Measurements from ENCODE around the gene KLK8. TPM values are rescaled to one million over a fixed set of nuclear protein-coding genes. Genes with fewer than 3 reads are reported as not detected.

The KLK8 gene
- total RNA-seq, 2 experiments from 2014 or later = not detected

- peaks cover 57% of the 10 kb centered on the region for H3K27me3 Mint-ChIP-seq (ENCODE audit: low read depth)
- intact Hi-C loops (cut with micrococcal nuclease) = loop anchor here (10.0 kb wide), 1 partner anchor 89 kb away; no protein-coding TSS in a partner anchor
- CTCF ChIA-PET = no interaction called here
- H3K4me3 Mint-ChIP-seq = no peak overlapping the region
- H3K9me3 Mint-ChIP-seq = no peaks in the 10 kb centered on the region
- H3K36me3 Mint-ChIP-seq (ENCODE audit: low read depth) = no peaks in the 10 kb centered on the region
- DNase-seq = no peak
- no peak overlapping the region for H3K27ac Mint-ChIP-seq
- peaks cover 13% of the 10 kb centered on the region for H3K4me1 Mint-ChIP-seq (ENCODE audit: low read depth)
Measured at GRCh38 chr19:51014242-51014641, 12.8 kb upstream of the KLK8 start.

DNA sequence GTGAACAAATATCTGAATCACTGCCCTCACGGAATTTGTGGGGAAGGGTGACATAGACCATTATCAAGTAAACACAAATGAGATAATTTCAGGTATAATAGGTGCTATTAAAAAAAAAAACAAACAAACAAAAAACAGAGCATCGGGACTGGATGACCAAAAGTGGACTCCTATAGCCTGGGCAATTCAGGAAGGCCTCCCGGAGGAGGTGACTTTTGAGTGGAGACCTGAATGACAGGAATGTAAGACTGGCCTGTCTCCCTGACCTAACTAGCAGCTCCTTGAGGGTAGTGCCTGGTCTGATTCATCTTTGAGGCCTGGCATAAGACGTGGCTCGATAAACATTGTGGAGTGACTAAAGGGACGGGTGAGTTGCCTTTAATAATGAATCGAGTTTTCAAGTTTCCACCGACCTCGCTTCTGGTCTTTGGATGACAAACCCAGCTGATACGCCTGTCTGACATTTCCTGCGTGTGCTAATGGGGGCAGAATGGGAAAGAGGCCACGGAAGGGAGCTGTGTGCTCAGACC lies 11.3 kb upstream of the KLK8 start:
- no peak overlapping the region for H3K27ac Mint-ChIP-seq
- peaks cover 7% of the 10 kb centered on the region for H3K4me1 Mint-ChIP-seq (ENCODE audit: low read depth)
- H3K27me3 Mint-ChIP-seq (ENCODE audit: low read depth) = peaks cover 52% of the 10 kb centered on the region
- H3K9me3 Mint-ChIP-seq = no peaks in the 10 kb centered on the region
- CTCF ChIA-PET = interaction anchor here (1.0 kb wide), 2 partner anchors 54 to 146 kb away, joined by 3 to 4 read pairs; no protein-coding TSS in a partner anchor
- DNase-seq = no peak
- no peak overlapping the region for H3K4me3 Mint-ChIP-seq
- H3K36me3 Mint-ChIP-seq (ENCODE audit: low read depth) = no peaks in the 10 kb centered on the region
- intact Hi-C loops (cut with micrococcal nuclease) = loop anchor here (10.0 kb wide), 1 partner anchor 88 kb away; no protein-coding TSS in a partner anchor

GRCh38 chr19:51010066-51010795 lies 8.8 kb upstream of the KLK8 start:
- H3K9me3 Mint-ChIP-seq = no peaks in the 10 kb centered on the region
- H3K4me3 Mint-ChIP-seq = no peak overlapping the region
- H3K36me3 Mint-ChIP-seq (ENCODE audit: low read depth) = no peaks in the 10 kb centered on the region
- no peak for DNase-seq
- no peaks in the 10 kb centered on the region for H3K4me1 Mint-ChIP-seq (ENCODE audit: low read depth)
- H3K27ac Mint-ChIP-seq = no peak overlapping the region
- intact Hi-C loops (cut with micrococcal nuclease) = loop anchor here (10.0 kb wide), 1 partner anchor 85 kb away; no protein-coding TSS in a partner anchor
- peaks cover 36% of the 10 kb centered on the region for H3K27me3 Mint-ChIP-seq (ENCODE audit: low read depth)
- CTCF ChIA-PET = no interaction called here

DNA sequence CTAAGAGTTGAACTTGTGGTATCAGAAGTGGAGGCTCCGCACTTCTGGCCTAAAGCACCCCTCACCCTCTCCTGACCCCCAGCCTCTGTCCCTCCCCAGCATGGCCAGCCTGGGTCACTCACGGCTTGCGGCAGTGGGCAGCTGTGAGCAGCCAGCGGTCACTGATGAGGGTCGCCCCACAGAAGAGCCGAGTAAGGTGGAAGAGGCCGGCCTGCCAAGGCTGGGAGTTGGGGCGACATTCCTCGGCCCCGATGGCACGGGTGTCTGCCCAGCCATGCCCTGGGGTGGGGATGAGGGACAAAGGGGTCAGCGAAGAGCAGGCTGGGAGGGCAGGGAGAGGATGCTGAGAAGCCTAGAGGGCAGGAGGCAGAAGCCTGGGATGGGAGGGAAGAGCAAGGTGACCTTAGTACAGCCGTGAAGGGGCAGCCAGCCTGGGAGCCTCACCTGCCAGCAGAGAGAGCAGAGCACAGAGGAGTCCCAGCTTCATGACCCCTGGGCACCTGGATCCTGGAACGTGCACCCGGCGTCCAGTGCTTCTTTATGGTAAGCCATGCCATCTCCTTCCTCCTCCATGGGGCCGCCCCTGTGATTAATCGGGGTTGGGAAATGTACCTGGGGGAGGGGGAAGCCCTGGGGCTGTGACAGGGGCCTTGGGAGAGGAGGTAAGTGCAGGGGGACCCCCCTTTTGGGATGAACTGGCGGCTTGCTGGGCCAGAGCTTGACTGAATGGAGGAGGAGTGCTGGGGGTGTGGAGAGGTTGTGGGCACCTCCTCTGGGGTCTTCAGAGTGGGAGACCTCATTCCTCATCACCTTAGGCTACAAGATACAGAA lies 7.9 kb upstream of the KLK8 start:
- Mint-ChIP-seq H3K4me1 (ENCODE audit: low read depth) (no peaks in the 10 kb centered on the region), H3K4me3 (no peak overlapping the region), H3K27me3 (ENCODE audit: low read depth) (peaks cover 30% of the 10 kb centered on the region), H3K27ac (no peak overlapping the region), H3K9me3 (no peaks in the 10 kb centered on the region), H3K36me3 (ENCODE audit: low read depth) (no peaks in the 10 kb centered on the region)
- CTCF ChIA-PET = no interaction called here
- intact Hi-C loops (cut with micrococcal nuclease) = no loop called here
- DNase-seq = no peak

- H3K9me3 Mint-ChIP-seq = no peaks in the 10 kb centered on the region
- no peaks in the 10 kb centered on the region for H3K4me1 Mint-ChIP-seq (ENCODE audit: low read depth)
- no peak overlapping the region for H3K4me3 Mint-ChIP-seq
- CTCF ChIA-PET = no interaction called here
- DNase-seq = no peak
- intact Hi-C loops (cut with micrococcal nuclease) = no loop called here
- peaks cover 24% of the 10 kb centered on the region for H3K27me3 Mint-ChIP-seq (ENCODE audit: low read depth)
- H3K36me3 Mint-ChIP-seq (ENCODE audit: low read depth) = no peaks in the 10 kb centered on the region
- H3K27ac Mint-ChIP-seq = no peak overlapping the region
Measured at GRCh38 chr19:51007488-51007887, 6.1 kb upstream of the KLK8 start.

DNA sequence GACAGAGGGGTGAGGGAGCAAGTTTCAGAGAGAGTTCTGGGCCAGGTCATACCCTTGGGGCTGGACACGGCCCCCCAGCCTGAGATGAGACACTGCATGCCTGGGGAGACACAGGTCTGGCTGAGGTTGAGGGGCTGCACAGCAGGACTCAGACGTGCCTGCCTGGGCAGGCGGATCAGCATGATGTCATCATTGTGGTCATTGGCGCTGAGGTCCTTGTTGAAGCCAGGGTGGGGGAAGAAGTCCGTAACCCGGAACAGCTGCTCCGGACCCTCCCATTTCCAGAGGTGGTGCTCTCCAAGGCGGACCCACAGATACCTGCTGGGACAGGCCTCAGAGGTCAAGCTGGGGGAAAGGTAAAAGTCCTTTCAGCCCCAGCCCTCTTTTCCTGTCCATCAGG lies 5.0 kb upstream of the KLK8 start:
- Mint-ChIP-seq H3K36me3 (ENCODE audit: low read depth) (no peaks in the 10 kb centered on the region), H3K4me1 (ENCODE audit: low read depth) (no peaks in the 10 kb centered on the region), H3K9me3 (no peaks in the 10 kb centered on the region), H3K27me3 (ENCODE audit: low read depth) (peaks cover 32% of the 10 kb centered on the region), H3K4me3 (no peak overlapping the region), H3K27ac (no peak overlapping the region)
- intact Hi-C loops (cut with micrococcal nuclease) = no loop called here
- no peak for DNase-seq
- CTCF ChIA-PET = no interaction called here

- H3K36me3 Mint-ChIP-seq (ENCODE audit: low read depth) = no peaks in the 10 kb centered on the region
- H3K4me1 Mint-ChIP-seq (ENCODE audit: low read depth) = no peaks in the 10 kb centered on the region
- no peak for DNase-seq
- peaks cover 32% of the 10 kb centered on the region for H3K27me3 Mint-ChIP-seq (ENCODE audit: low read depth)
- CTCF ChIA-PET = no interaction called here
- H3K4me3 Mint-ChIP-seq = no peak overlapping the region
- intact Hi-C loops (cut with micrococcal nuclease) = no loop called here
- H3K27ac Mint-ChIP-seq = no peak overlapping the region
- H3K9me3 Mint-ChIP-seq = no peaks in the 10 kb centered on the region
Measured at GRCh38 chr19:51005248-51005647, 3.8 kb upstream of the KLK8 start.

- CTCF ChIA-PET = no interaction called here
- no peaks in the 10 kb centered on the region for H3K36me3 Mint-ChIP-seq (ENCODE audit: low read depth)
- peaks cover 38% of the 10 kb centered on the region for H3K27me3 Mint-ChIP-seq (ENCODE audit: low read depth)
- intact Hi-C loops (cut with micrococcal nuclease) = no loop called here
- no peak overlapping the region for H3K27ac Mint-ChIP-seq
- no peak for DNase-seq
- H3K4me3 Mint-ChIP-seq = no peak overlapping the region
- no peaks in the 10 kb centered on the region for H3K9me3 Mint-ChIP-seq
- no peaks in the 10 kb centered on the region for H3K4me1 Mint-ChIP-seq (ENCODE audit: low read depth)
Measured at GRCh38 chr19:51003316-51003715, 1.9 kb upstream of the KLK8 start.

DNA sequence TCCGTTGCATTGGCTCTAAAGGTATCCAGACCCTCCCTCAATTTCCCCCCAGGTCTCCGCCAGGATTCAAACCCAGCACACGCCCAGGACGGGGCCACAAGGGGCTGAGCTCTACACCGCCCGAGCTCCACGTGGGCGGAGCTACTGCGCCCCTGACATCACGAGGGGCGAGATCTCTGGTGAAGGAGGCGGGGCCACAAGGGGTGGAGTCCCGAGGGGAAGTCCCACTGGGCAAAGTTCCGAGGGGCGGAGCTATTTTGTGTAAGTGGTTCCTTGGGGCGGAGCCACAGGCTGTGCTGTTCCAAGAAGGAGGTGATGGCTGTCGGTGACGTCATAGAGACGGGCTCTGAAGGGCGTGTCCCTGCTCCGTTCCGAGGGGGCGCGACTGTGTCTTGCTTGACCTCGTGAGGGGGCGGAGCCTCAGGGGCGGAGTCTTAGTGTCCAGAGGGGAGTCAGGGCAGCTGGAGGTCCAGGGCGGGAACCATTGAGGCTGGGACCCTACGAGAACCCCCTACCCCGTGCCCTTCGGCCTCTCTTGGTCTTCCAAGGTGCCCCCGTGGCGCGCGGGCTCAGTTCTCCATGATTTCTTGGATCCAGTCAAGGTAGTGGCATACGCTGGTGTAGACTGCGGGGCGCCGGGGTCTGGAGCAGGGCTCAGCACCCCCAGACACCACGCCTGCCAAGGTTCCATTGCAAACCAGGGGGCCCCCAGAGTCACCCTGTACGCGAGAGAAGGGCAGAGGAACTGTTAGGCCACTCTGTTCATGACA lies 1.3 kb upstream of the KLK8 start:
- Mint-ChIP-seq H3K9me3 (no peaks in the 10 kb centered on the region), H3K4me1 (ENCODE audit: low read depth) (no peaks in the 10 kb centered on the region), H3K27ac (no peak overlapping the region), H3K4me3 (no peak overlapping the region), H3K27me3 (ENCODE audit: low read depth) (peaks cover 43% of the 10 kb centered on the region), H3K36me3 (ENCODE audit: low read depth) (no peaks in the 10 kb centered on the region)
- CTCF ChIA-PET = no interaction called here
- DNase-seq = peak; percentile 42
- intact Hi-C loops (cut with micrococcal nuclease) = no loop called here

GRCh38 chr19:51002089-51002532 lies 707 bp upstream of the KLK8 start:
- Mint-ChIP-seq H3K4me3 (no peak overlapping the region), H3K27ac (no peak overlapping the region), H3K36me3 (ENCODE audit: low read depth) (no peaks in the 10 kb centered on the region), H3K4me1 (ENCODE audit: low read depth) (no peaks in the 10 kb centered on the region), H3K9me3 (no peaks in the 10 kb centered on the region), H3K27me3 (ENCODE audit: low read depth) (peaks cover 41% of the 10 kb centered on the region)
- intact Hi-C loops (cut with micrococcal nuclease) = no loop called here
- no peak for DNase-seq
- CTCF ChIA-PET = no interaction called here

DNA sequence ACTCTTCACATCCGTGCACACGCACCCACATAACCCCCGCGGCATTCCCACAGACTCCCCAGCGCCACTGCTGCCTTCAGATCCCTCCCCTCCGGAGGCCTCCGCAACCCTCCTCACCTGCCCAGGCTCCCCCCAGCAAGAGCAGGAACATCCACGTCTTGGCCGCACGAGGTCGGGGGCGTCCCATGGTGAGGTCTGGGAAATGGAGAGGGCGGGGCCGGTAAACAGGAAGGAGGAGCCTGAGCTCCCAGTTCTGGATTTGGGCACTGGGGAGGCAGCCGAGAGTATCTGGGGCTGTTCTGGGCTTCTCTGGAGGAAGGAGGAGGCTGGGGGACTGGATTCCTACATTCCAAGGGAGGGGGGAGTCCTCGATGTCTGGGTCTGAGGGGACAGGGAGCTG lies 423 bp downstream of the KLK8 start:
- Mint-ChIP-seq H3K4me1 (ENCODE audit: low read depth) (no peaks in the 10 kb centered on the region), H3K4me3 (no peak overlapping the region), H3K27me3 (ENCODE audit: low read depth) (peaks cover 37% of the 10 kb centered on the region), H3K9me3 (no peaks in the 10 kb centered on the region), H3K27ac (no peak overlapping the region), H3K36me3 (ENCODE audit: low read depth) (no peaks in the 10 kb centered on the region)
- no peak for DNase-seq
- intact Hi-C loops (cut with micrococcal nuclease) = no loop called here
- CTCF ChIA-PET = no interaction called here

GRCh38 chr19:51000426-51000825 lies 978 bp downstream of the KLK8 start:
- Mint-ChIP-seq H3K4me1 (ENCODE audit: low read depth) (no peaks in the 10 kb centered on the region), H3K27me3 (ENCODE audit: low read depth) (peaks cover 37% of the 10 kb centered on the region), H3K27ac (no peak overlapping the region), H3K9me3 (no peaks in the 10 kb centered on the region), H3K36me3 (ENCODE audit: low read depth) (no peaks in the 10 kb centered on the region), H3K4me3 (no peak overlapping the region)
- intact Hi-C loops (cut with micrococcal nuclease) = no loop called here
- CTCF ChIA-PET = no interaction called here
- no peak for DNase-seq
